ENCODE results near the gene THBS1.

THBS1 gene

GRCh38 chr15:39574427-39574826 lies 6.5 kb upstream of the THBS1 start:
- no peak for DNase-seq

GRCh38 chr15:39575180-39575579 lies 5.7 kb upstream of the THBS1 start:
- DNase-seq: no peak

- DNase-seq: no peak
Measured at GRCh38 chr15:39578851-39579486, 1.9 kb upstream of the THBS1 start.

GRCh38 chr15:39579487-39580116 lies 1.3 kb upstream of the THBS1 start:
- DNase-seq: no peak

GRCh38 chr15:39580117-39580484 lies 778 bp upstream of the THBS1 start:
- DNase-seq: peak; percentile 98

GRCh38 chr15:39581242-39581792 lies 438 bp downstream of the THBS1 start:
- no peak for DNase-seq

GRCh38 chr15:39581793-39582285 lies 960 bp downstream of the THBS1 start:
- DNase-seq: no peak

- DNase-seq: no peak
Measured at GRCh38 chr15:39582286-39582976, 1.6 kb downstream of the THBS1 start.

GRCh38 chr15:39582977-39583595 lies 2.2 kb downstream of the THBS1 start:
- DNase-seq: no peak

- no peak for DNase-seq
Measured at GRCh38 chr15:39583596-39584265, 2.9 kb downstream of the THBS1 start.

- no peak for DNase-seq
Measured at GRCh38 chr15:39584266-39584659, 3.4 kb downstream of the THBS1 start.

GRCh38 chr15:39584662-39585388 lies 3.9 kb downstream of the THBS1 start:
- DNase-seq: no peak

GRCh38 chr15:39585389-39585841 lies 4.5 kb downstream of the THBS1 start:
- no peak for DNase-seq

- no peak for DNase-seq
Measured at GRCh38 chr15:39585871-39586301, 5.0 kb downstream of the THBS1 start.

- no peak for DNase-seq
Measured at GRCh38 chr15:39586387-39587095, 5.7 kb downstream of the THBS1 start.

GRCh38 chr15:39587096-39587721 lies 6.3 kb downstream of the THBS1 start:
- no peak for DNase-seq

GRCh38 chr15:39587731-39588530 lies 7.1 kb downstream of the THBS1 start:
- no peak for DNase-seq

- no peak for DNase-seq
Measured at GRCh38 chr15:39588531-39589192, 7.8 kb downstream of the THBS1 start.

- no peak for DNase-seq
Measured at GRCh38 chr15:39589193-39589814, 8.4 kb downstream of the THBS1 start.

Data from activated CD8-positive, alpha-beta memory T cell treated with anti-CD3 and anti-CD28 coated beads, Interleukin-2, amount 50 U/mL, for 48 hours (primary cell).